Neural progenitor cell (in vitro differentiated cells): Measurements from ENCODE around the gene CENPH.

Experiments used
- CTCF ChIP-seq: fragments of 200-600 bp; sonication (generic); IDR thresholded peaks from 2 replicates; pipeline ENCODE4 v1.5.1; 2017; ENCODE audit warnings: antibody characterized with exemption, mild to moderate bottlenecking
- EZH2 ChIP-seq: fragments of 200-600 bp; sonication (generic); IDR thresholded peaks from 2 replicates; pipeline ENCODE4 v1.6.1; 2017; ENCODE audit warnings: antibody characterized with exemption, mild to moderate bottlenecking, moderate library complexity
- EZH2phosphoT487 ChIP-seq: fragments of 200-600 bp; sonication (generic); IDR thresholded peaks from 2 replicates; pipeline ENCODE4 v1.6.1; 2017; ENCODE audit warnings: antibody characterized with exemption

GRCh38 chr5:69238760-69239251 lies 49.4 kb downstream of the CENPH start:
- TF ChIP-seq CTCF (no peak), EZH2 (no peak), EZH2phosphoT487 (no peak)
